Esophagus squamous epithelium (tissue), 5 donors: ENCODE measurements around the gene RALGPS1. TPM values are rescaled to one million over a fixed set of nuclear protein-coding genes. Genes with fewer than 3 reads are reported as not detected.

Source experiments
- DNase-seq: peaks from one replicate; lab custom pipeline; 2025; lab: John Stamatoyannopoulos, UW
- H3K27ac ChIP-seq, 4 donors: fragments of 200-600 bp; sonication (generic); one replicate each; pipeline ENCODE4 v1.5.1; 2016 to 2019; ENCODE audit warnings: mild to moderate bottlenecking in 1 of 4
- H3K27me3 ChIP-seq, 4 donors: fragments of 200-600 bp; sonication (generic); 1 replicate in 3 of 4; 2 replicates in 1 of 4; pipeline versions ENCODE4 v1.5.1 to v1.6.0; 2017 to 2021; ENCODE audit warnings: antibody characterized with exemption in 1 of 4
- H3K36me3 ChIP-seq, 3 donors: fragments of 200-600 bp; sonication (generic); one replicate each; pipeline ENCODE4 v1.5.1; 2016 to 2019
- H3K4me1 ChIP-seq, 3 donors: fragments of 200-600 bp; sonication (generic); one replicate each; pipeline ENCODE4 v1.5.1; 2017 to 2019
- H3K4me3 ChIP-seq, 4 donors: fragments of 200-600 bp; sonication (generic); 1 replicate in 3 of 4; 2 replicates in 1 of 4; pipeline ENCODE4 v1.5.1; 2016 to 2019; ENCODE audit warnings: mild to moderate bottlenecking in 2 of 4, moderate library complexity in 1 of 4
- H3K9me3 ChIP-seq, 3 donors: fragments of 200-600 bp; sonication (generic); one replicate each; pipeline ENCODE4 v1.5.1; 2016 to 2019
- POLR2A ChIP-seq, 4 donors: fragments of 450-650 bp; IDR thresholded peaks; one replicate each; pipeline ENCODE4 v1.6.1; 2017; ENCODE audit warnings: antibody characterized with exemption in 4 of 4, mild to moderate bottlenecking in 4 of 4, moderate library complexity in 3 of 4
- WGBS, 2 donors: methylation state at CpG; one replicate each; pipeline ENCODE4 v1.1.5; 2018; 5-methylcytosine and 5-hydroxymethylcytosine counted together
- intact Hi-C: fragments of 100-400 bp; cut with DNase I; formaldehyde crosslinking; loops from one replicate; pipeline ENCODE4 v1.15.0; 2022
- total RNA-seq, 4 donors: library from RNA; depleted of rRNA; stranded (reverse); fragments of >200 nt; gene quantifications; one replicate each; pipeline ENCODE4 v1.1.0, GENCODE V29; 2016
- TF ChIP-seq, protein P1 (sequence below), 6 experiments: fragments of 450-650 bp in 4 of 6; fragments of 200-600 bp in 2 of 6; sonication (generic) in 2 of 6; IDR thresholded peaks; one replicate each; pipeline ENCODE4 v1.5.1; 2016 to 2019; ENCODE audit warnings: antibody characterized with exemption in 6 of 6, mild to moderate bottlenecking in 4 of 6, moderate library complexity in 4 of 6
- donor health status: DM: yes; HTN: yes; CAD: no.

The RALGPS1 gene
- total RNA-seq, 4 donors from 2014 or later = 3.0 to 16.4 (median 10.6) TPM

GRCh38 chr9:126999315-127000068 lies 84.9 kb downstream of the RALGPS1 start:
- 80 to 82% methylated on average over 2 of the region's 2 CpGs for WGBS, 2 donors
- no peaks in the 10 kb centered on the region for H3K36me3 ChIP-seq
- no peak overlapping the region for H3K4me3 ChIP-seq
- no peak overlapping the region for H3K27ac ChIP-seq
- H3K9me3 ChIP-seq = no peaks in the 10 kb centered on the region
- TF ChIP-seq POLR2A (IDR thresholded peaks at IDR 0.05) = no peak
- TF ChIP-seq, protein P1, sequence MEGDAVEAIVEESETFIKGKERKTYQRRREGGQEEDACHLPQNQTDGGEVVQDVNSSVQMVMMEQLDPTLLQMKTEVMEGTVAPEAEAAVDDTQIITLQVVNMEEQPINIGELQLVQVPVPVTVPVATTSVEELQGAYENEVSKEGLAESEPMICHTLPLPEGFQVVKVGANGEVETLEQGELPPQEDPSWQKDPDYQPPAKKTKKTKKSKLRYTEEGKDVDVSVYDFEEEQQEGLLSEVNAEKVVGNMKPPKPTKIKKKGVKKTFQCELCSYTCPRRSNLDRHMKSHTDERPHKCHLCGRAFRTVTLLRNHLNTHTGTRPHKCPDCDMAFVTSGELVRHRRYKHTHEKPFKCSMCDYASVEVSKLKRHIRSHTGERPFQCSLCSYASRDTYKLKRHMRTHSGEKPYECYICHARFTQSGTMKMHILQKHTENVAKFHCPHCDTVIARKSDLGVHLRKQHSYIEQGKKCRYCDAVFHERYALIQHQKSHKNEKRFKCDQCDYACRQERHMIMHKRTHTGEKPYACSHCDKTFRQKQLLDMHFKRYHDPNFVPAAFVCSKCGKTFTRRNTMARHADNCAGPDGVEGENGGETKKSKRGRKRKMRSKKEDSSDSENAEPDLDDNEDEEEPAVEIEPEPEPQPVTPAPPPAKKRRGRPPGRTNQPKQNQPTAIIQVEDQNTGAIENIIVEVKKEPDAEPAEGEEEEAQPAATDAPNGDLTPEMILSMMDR (IDR thresholded peaks at IDR 0.05) = no peak
- no peaks in the 10 kb centered on the region for H3K27me3 ChIP-seq
- DNase-seq = no peak
- peaks cover 0 to 6% (median 0%) of the 10 kb centered on the region in 3 donors for H3K4me1 ChIP-seq
- intact Hi-C loops = no loop called here

GRCh38 chr9:127004946-127005769 lies 90.6 kb downstream of the RALGPS1 start:
- intact Hi-C loops = no loop called here
- Histone ChIP-seq H3K27me3 (no peaks in the 10 kb centered on the region), H3K4me3 (no peak overlapping the region), H3K9me3 (no peaks in the 10 kb centered on the region), H3K36me3 (no peaks in the 10 kb centered on the region), H3K27ac (peak overlapping the region; percentile 0 to 79 (median 52)), H3K4me1 (peaks cover 0 to 29% (median 11%) of the 10 kb centered on the region in 3 donors)
- DNase-seq = no peak
- 31 to 49% methylated on average over 3 of the region's 3 CpGs for WGBS, 2 donors
- TF ChIP-seq POLR2A (IDR thresholded peaks at IDR 0.05) = no peak
- TF ChIP-seq, protein P1 (IDR thresholded peaks at IDR 0.05) = no peak

DNA sequence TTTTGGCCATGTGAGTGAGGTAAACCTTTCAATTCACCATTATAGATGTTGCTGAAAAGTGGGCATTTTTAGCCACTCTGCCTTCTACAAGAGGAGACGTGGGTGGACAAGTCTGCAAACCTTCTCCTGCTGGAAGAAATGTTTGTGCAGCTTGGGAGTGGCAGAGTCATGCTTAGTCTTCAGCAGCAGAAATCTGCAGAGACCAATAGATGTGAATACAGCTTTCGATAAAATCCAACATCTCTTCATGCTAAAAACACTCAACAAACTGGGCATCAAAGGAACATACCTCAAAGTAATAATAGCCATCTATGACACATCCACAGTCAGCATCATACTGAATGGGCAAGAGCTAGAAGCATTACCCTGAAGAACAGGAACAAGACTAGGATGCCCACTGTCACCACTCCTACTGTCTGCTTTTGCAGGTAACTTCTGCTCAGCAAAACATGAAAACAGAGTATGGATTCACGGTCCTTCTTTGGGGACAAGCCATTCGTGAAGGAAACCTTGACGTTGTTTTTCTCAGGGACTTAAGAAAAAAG lies 91.3 kb downstream of the RALGPS1 start:
- 85 to 86% methylated on average over 5 of the region's 5 CpGs for WGBS, 2 donors
- Histone ChIP-seq H3K4me3 (no peak overlapping the region), H3K27ac (peak overlapping the region in 3 of 4 donors; percentile 43 to 79 (median 62)), H3K36me3 (no peaks in the 10 kb centered on the region), H3K9me3 (no peaks in the 10 kb centered on the region), H3K27me3 (no peaks in the 10 kb centered on the region), H3K4me1 (peaks cover 0 to 29% (median 11%) of the 10 kb centered on the region in 3 donors)
- TF ChIP-seq, protein P1 (IDR thresholded peaks at IDR 0.05) = no peak
- no peak for TF ChIP-seq POLR2A (IDR thresholded peaks at IDR 0.05)
- intact Hi-C loops = no loop called here
- DNase-seq = no peak

DNA sequence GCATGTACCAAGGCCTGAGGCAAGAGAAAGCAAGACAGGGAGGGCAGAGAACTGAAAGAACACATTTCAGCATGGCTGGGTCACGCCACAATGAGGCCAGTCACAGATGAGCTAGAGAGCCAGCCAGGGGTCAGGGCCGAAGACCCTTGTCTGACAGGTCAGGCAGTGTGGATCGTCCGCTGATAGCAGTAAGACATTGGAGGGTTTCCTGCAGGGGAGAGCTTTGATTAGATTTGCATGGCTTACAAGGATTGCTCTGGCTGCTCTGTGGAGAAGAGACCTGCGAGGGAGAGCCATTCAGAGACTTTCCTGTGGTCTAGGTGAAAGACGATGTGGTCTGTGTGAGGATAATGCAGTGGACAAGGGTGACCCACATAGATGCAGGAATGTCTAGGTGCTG lies 93.1 kb downstream of the RALGPS1 start:
- no peak for DNase-seq
- peaks cover 0 to 29% (median 11%) of the 10 kb centered on the region in 3 donors for H3K4me1 ChIP-seq
- no peak overlapping the region for H3K27ac ChIP-seq
- no peaks in the 10 kb centered on the region for H3K36me3 ChIP-seq
- no peaks in the 10 kb centered on the region for H3K27me3 ChIP-seq
- no peaks in the 10 kb centered on the region for H3K9me3 ChIP-seq
- no peak overlapping the region for H3K4me3 ChIP-seq
- no peak for TF ChIP-seq POLR2A (IDR thresholded peaks at IDR 0.05)
- TF ChIP-seq, protein P1 (IDR thresholded peaks at IDR 0.05) = no peak
- 87 to 96% methylated on average over 6 of the region's 6 CpGs for WGBS, 2 donors
- intact Hi-C loops = no loop called here
